KBM-7 (cell line): ENCODE measurements around the gene DYNLT3.
A peak's percentile ranks its signal among the peaks of the same experiment; 100 is the strongest.

ENCODE experiments used
- DNase-seq: peaks from one replicate; pipeline ENCODE4 v3.0.0-alpha.2; 2015
- in situ Hi-C: fragments of 300-500 bp; cut with MboI; formaldehyde crosslinking; loops from 2 replicates; pipeline ENCODE4 v1.14.3; 2020; ENCODE audit warnings: low sequenced_read_pairs, low pct_unique_long_range_greater_than_20kb, mixed read lengths

DYNLT3 gene

DNA sequence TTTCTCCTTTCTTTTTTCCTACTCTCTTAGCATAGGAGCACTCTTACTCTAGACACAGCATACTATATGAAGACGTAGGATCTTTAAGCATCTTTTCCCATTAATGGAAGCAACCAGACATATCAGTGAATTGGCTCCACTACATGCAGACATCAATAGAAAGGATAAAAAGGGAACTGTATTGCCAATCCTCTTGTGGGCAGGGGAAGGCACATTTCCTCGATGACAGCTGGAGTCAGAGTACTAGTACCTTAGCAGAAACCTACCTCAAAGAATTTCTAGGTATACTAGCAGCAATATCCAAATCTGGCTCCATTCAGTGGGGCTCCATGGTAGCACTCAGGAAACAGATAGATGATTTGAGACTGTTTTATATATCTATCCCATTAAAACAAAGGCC is 47.4 kb downstream of the DYNLT3 start:
- DNase-seq: no peak
- in situ Hi-C loops: no loop called here

DNA sequence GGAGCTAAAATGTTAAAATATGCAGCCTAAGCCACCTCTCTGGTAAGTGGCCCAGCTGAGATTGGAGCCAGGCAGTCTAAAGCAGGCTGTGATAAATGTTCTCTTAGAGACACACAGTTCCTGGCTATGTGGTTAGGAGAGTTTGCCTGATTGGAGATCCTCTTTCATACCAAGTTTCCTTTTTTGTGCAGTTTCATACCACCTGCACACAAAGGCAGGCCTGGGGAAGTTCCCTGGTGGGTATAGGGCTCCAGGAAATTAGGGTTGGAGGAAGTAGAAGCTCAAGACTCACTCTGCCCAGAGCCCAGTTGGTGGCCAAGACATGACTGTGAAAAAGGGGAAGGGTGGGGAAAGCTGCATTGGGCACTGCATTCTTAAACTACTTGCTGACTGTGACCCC is 50.6 kb downstream of the DYNLT3 start:
- peak; percentile 91 for DNase-seq
- in situ Hi-C loops: no loop called here

DNA sequence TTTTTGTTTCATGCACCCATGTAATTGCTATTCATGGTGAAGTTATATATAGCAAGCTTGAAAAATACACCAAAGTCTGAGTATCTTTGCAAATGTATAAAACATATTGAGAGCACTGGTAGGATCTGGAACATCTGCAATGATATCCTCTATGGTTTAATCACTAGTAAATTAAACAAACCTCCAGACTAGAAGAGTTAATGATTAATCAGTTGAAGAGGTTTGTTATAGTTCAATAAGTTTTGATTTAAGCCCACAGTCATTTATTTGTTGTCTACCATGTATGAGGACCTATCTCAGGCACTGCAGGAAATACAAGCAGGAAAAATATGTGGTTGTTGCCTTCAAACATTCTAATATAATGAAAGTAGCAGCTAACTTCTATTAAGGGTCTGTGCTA is 51.1 kb downstream of the DYNLT3 start:
- no peak for DNase-seq
- in situ Hi-C loops: no loop called here
